Measurements from ENCODE around the gene GPR35. TPM values are rescaled to one million over a fixed set of nuclear protein-coding genes. Genes with fewer than 3 reads are reported as not detected.
"Not testable (repeated sequence)": the region's sequence is repeated elsewhere in the genome, so short reads cannot be mapped to it uniquely, and the experiment has no call there.

GPR35 gene
- total RNA-seq, 1 donor from 2014 or later = 2.2 TPM

DNA sequence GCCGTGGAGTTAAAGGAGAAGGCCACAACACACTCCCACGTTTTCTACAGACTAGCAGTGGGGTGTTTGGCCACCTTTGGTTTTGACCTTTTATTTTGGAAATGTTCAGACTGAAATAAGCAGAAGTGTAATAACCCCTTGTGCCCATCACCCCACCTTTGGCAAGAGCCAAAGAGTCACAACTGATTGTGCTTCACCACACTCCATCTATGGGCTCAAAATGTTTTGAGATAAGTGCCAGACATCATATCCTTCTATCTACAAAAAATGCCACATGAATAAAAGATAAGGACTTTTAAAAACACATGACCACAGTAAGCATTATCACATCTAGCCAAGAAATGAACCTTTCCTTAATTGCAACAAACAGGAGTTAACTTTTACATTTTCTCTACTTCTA, 9.9 kb upstream of the GPR35 start:
- ATAC-seq (no peak), DNase-seq (ENCODE audit: missing footprints) (no peak)
- intact Hi-C loops (cut with DNase I) = no loop called here

DNA sequence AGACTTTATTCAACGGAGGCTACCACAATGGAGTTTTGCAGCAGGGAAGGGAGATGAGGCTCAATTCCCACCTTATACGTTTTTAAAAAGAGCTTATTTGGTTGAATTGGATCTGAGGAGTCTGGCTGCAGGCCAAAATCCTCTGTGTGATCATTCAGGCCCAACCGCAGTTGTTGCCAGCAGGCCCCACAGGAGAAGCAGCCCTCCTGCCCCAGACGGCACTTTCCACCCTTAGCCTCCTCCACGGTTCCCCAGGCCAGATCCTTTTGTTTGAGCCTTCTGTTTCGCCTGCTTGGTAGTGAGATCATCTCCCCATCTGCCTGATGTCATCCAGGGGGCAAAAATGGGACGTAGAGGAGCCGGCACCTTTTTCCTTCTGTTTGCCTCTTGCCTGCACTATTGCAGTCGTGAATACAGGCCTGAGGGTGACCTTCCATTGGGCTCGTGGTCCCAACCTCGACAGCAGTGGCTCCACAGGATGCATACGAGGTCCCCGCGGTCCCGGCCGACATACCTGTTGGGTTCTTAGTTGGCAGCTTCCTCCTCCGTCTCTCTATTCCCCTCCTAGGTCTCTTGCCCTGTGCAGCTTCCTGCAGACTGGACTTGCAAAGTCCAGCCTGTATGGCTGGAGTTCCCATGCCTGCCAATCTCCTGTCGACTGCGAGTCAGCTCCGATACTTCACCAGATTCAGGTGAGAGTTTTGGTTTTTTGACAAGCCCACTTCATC, 9.3 kb upstream of the GPR35 start:
- peak; percentile 34 for DNase-seq (ENCODE audit: missing footprints)

DNA sequence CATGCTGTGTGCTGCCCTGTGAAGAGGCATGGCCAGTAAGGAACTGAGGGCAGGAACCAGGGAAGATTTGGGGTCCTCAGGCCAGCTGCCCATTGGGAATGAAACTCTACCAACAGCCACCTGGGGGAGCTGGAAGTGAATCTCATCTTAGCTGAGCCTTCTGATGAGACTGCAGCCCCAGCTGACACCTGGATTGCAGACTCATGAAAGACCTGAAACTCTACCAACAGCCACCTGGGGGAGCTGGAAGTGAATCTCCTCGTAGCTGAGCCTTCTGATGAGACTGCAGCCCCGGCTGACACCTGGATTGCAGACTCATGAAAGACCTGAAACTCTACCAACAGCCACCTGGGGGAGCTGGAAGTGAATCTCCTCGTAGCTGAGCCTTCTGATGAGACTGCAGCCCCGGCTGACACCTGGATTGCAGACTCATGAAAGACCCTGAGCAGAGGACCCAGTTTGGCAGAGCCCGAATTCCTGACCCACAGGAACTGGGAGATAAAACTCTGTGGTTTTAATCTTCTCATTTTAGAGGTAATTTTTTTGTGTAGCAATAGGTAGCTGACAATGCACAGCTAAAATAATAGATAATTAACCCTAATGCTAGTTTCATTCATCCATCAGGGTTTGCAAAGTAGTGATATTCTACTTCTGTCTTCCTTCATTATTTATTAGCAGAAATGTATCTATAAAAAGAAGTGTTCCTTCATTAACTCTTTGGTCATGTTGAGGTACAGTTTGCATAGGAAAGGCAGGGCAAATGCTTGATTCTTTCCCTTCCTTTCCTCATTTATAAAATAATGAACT, 8.2 kb upstream of the GPR35 start:
- intact Hi-C loops (cut with DNase I); ATAC-seq: not testable (repeated sequence)
- DNase-seq (ENCODE audit: missing footprints) = peak; percentile 4

More for the DNA sequence above, 9.3 kb upstream of the GPR35 start:
- ATAC-seq = no peak
- intact Hi-C loops (cut with DNase I) = no loop called here

DNA sequence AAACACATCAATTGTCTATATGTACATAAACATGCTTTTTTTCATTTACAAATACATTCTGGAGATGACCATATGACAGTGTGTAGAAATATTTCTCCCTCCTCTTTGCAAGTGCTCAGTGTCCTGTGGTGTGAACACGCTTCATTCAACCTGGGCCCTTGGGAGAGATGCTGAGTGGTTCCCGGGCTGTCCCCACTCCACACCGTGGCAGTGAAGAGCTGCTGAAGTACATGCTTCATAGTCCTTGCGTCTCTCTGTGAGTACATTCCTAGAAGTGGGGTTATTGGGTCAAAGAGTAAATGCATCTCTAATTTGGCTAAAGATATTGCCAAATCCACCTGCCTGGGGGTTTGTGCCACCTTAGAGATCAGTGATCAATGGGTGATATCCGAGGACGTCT, 6.5 kb upstream of the GPR35 start:
- peak; percentile 13 for DNase-seq (ENCODE audit: missing footprints)
- no peak for ATAC-seq
- intact Hi-C loops (cut with DNase I) = no loop called here

DNA sequence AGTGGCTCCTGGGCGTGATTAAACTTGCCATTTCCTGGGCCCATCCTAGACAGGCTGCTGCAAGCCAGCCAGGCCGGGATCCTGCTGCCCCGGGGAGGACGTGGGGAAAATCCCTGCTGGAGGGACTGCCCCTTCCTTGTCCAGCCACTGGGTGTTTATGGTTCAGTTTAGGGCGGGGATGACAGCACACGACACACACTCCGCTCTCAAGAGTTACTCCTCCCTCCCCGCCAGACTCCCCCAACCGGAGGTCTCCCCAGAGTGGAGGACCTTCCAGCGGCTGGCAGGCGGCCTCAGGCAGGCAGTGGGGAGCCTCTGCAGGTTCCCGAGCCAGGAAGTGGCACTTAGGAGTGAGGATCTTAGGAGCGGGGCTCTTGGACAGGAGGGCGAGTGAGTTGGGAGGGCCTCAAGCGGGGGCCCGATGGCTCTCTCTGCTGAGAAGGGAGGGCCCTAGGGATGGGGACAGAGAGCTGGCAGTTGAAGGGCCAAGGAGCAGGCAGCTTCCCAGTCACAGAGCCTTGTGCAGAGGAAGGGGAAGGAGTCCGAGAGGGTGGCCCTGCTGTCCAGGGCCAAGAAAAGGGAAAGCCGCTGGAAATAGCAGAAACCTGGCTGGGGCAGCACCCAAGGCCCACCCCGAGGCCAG, 5.7 kb upstream of the GPR35 start:
- ATAC-seq (no peak), DNase-seq (ENCODE audit: missing footprints) (peak; percentile 44)
- intact Hi-C loops (cut with DNase I) = no loop called here

DNA sequence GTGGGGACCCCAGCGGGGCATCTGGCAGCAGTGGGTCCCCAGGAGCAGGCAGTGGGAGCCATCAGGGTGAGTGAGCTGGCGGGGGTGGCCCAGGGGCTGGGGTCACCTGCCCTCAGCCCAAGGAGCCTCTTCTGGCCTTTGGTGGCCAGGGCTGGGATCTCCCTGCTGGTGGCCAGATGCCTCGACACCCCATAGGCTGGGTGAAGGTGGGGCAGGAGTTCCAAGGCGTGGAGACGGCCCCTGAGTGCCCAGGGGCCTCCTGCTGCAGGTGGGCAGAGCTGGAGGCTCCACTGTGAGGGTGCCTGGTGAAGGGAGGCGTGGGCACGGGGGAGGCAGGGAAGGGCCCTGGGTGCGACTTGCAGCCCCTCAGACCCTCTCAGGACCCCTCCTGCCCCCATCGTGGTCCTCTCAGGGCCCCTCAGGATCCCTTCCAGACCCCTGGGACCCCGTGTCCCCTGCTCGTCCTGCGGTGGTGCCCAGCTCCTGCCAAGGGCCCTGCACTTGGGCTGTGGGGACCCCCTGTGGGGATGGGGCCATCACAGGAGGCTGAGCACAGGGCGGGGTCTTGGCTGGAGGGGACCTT, 5.0 kb upstream of the GPR35 start:
- ATAC-seq (no peak), DNase-seq (ENCODE audit: missing footprints) (peak; percentile 44)
- intact Hi-C loops (cut with DNase I) = no loop called here

DNA sequence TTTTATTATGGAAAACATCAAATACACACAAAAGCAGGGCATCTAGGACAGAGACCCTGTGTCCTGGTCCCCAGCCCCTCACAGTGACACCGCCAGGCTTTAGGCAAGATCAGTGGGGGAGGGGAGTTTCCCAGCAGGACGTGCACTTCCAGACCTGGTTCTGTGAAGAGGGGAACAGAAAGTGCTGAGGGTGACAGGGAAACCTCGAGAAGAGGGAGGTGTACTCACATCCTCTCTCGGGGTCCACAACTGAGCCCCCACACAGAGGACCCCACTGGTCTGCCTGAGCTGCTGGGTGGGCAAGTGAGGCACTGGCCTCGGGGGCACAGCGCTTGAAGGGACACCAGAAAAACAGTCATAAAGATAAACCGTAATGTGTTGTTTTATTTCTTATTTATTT, 4.4 kb upstream of the GPR35 start:
- intact Hi-C loops (cut with DNase I) = no loop called here
- ATAC-seq (no peak), DNase-seq (ENCODE audit: missing footprints) (peak; percentile 5)

DNA sequence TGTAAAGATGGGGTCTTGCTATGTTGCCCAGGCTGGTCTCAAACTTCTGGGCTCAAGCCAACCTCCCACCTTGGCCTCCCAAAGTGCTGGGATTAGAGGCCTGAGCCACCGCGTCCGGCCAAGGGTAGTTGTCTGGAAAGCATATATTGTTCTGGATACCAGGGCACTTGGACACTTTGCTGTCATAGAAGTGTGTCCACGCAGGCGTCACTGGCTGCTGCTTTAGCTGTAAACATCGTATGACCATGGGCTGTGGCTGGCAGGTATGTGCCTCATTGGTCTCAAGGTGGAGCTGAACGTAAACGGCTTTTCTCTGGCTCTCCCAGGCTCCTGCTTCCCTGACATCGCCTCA, 3.2 kb upstream of the GPR35 start:
- intact Hi-C loops (cut with DNase I) = no loop called here
- ATAC-seq = no peak
- peak; percentile 28 for DNase-seq (ENCODE audit: missing footprints)

DNA sequence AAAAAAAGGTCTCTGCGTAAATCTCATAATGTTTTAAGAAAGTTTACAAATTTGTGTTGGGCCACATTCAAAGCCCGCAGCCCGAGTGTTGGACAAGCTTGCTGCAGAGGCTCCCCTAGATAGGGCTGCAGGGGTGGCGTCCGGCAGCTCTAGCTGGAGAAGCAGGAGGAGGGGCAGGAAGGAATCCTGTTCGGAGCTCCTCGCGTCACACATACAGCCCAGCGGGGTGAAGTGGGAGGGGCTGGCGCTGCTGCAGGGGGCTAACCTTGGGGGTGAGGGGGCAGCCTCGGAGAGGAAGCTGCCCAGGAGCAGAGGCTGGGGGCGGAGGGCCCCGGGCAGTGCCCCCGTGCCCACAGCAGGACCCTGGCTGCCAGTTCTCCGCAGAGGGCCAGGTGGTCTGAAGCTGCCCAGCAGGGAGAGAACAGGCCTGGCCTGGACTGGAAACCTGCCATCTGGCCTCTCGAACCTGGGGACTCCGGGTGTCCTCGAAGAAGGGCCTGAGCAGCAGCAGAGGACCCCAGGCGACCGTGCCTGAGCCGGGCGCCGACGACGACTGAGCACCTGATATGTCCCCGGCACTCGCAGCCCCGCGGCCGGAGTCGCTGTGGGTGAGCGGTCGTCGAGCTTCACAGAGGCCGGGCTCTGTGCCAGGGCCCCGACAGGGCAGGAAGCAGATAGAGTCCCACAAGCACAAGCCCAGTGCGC, 2.6 kb upstream of the GPR35 start:
- DNase-seq (ENCODE audit: missing footprints) (peak; percentile 66), ATAC-seq (no peak)
- intact Hi-C loops (cut with DNase I) = no loop called here

DNA sequence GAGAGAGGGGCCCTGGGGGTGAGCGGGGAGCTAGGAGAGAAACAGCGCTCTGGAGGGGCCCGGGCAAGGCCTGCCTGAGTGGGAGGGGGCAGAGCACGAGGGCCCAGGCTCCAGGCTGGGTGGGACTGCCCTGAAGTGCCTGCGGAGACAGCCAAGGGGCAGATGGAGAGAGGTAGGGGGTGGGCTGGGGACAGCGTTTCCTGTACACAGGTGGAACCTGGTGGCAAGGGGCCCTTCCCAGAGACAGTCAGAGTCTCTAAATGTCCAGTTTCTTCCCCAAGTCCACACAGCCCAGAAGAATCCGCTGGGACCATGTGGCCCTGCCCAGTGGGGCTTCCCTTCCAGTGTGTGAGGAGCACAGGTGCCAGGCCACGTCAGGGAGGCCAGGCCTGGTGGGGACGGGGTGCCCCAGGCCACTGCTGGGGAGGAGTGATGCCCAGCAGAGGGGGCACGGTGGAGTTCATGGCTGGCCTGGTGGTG, 1.7 kb upstream of the GPR35 start:
- intact Hi-C loops (cut with DNase I) = no loop called here
- ATAC-seq = no peak
- peak; percentile 45 for DNase-seq (ENCODE audit: missing footprints)

DNA sequence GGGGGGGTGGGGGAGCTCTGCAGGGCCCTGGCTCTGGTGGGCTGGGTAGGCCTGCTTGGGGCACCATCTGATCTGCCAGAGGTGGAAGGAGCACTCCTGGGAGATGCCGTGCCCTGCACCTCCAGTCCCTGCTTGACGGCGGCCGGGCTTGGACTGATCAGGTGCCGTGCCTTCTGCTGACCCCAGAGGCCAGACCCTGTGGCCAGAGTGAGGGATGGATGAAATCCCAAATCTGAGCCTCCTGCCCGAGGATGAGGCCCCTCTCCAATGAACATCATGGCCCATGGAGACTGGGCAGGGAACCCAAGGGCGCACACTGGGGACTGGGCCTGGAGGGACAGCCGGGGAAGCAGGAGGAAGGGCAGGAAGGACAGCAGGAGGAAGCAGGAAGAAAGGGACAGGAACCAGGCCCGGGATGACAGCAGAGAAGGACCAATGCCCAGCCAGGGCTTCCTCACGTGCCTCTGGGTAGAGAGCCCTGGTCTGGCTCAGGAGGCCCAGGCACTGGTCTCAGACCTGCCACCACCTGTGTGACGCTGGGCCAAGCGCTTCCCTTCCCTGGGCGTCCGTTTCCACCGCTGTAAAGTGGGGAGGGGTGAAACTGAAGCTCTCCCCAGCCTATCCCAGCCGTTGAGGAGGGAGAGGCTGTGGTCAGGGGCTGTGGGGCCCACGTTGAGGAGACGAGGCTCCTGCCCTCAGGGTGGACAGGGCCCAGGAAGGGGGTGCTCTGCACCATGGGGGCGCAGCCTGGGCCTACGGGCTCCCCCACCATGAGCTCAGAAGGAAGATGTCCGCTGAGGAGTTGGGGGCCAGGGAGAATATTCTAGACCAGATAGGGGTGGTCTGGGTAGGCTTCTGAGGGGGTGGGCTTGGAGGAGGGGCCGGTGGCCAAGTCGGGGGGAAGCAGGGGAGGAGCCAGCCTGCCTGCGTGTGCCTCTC, 1.0 kb upstream of the GPR35 start:
- intact Hi-C loops (cut with DNase I) = no loop called here
- ATAC-seq (no peak), DNase-seq (ENCODE audit: missing footprints) (peak; percentile 53)

DNA sequence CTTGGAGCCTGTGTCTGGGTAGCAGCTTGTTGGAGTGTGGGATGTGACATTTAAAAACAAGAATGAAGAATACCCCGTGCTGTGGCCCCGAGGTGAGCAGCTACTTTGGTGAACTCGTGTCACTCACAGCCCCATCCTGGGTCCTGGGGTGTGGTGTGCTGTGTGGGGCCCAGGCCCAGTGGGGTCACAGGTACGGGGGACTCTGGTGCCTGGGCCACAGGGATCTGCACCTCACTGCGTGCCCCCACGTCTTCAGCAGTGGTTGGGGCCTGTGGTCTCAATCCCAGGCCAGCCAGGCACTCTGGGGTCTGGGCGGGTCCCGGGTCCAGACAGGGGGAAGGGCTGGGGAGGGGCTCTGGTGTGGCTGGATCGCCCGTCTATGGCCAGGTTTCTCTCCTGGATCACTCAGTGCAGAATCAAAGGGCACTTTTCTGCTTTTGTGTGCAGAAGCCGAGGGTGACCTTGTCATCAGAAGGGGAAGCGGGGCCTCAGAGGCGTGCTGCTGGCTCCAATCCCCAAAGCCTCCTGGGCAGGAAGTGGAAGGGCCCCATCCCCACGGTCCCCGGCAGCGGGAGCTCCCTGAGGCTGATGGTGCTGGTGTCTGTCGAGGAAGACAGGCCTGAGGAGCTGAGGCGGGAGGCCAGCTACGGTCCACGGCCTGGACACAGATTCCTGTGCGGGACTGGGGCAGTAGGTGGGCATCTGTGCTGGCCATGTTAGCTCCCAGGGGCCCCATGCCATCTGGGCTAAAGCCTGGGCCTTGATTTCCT, 1.4 kb downstream of the GPR35 start:
- ATAC-seq = peak; percentile 33
- DNase-seq (ENCODE audit: missing footprints) = peak; percentile 72
- intact Hi-C loops (cut with DNase I) = no loop called here

DNA sequence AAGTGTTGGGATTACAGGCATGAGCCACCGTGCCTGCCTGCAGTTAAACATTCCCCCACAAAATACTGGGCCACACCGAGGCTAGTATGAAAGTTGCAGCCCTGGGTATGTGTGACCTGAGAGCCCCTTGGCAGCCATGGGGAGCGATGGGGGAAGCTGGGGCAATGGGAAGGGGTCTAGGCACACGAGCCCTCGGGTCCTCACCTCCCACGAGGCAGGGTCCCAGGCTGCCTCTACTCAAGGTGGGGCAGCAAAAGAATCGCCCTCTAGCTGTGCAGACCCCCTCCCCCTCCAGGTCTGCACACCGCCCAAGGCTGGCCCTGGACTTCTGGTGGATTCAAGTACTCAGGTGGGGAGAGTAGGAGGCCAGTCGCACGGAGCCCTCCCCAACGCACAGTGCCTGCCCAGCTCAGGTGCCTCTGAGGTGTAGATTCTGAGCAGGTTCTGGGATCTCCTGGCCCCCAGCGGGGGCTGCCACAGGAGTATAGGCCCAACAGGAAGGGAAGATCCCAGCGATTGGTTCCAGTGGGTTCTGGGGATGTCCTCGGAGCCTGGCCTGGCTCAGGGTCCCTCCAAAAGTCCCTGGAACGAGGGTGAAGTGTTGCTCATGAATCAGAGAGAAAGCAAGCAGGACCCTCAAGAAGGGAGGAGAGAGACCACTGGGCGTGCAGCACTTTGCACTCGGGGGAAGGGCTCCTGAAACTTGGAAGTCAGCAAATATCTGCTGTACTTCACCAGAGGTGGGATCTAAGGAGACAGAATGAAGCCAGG, 2.6 kb downstream of the GPR35 start:
- DNase-seq (ENCODE audit: missing footprints) (peak; percentile 48), ATAC-seq (no peak)
- intact Hi-C loops (cut with DNase I) = no loop called here

DNA sequence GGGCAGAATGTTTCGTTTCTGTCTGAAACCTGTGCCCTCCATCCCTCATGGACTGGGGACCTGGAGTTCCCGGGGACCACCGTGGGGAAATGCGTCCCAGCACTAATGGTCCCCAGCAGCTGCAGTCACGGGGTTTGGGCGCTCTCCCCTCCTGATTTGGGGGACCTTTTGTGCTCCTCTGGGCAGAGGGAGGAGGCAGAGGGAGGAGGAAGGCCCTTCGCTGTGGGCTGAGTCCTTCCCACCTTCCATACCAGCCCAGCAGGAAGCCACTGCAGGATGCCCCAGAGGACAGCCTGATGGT, 3.2 kb downstream of the GPR35 start:
- ATAC-seq = no peak
- no peak for DNase-seq (ENCODE audit: missing footprints)
- intact Hi-C loops (cut with DNase I) = no loop called here

DNA sequence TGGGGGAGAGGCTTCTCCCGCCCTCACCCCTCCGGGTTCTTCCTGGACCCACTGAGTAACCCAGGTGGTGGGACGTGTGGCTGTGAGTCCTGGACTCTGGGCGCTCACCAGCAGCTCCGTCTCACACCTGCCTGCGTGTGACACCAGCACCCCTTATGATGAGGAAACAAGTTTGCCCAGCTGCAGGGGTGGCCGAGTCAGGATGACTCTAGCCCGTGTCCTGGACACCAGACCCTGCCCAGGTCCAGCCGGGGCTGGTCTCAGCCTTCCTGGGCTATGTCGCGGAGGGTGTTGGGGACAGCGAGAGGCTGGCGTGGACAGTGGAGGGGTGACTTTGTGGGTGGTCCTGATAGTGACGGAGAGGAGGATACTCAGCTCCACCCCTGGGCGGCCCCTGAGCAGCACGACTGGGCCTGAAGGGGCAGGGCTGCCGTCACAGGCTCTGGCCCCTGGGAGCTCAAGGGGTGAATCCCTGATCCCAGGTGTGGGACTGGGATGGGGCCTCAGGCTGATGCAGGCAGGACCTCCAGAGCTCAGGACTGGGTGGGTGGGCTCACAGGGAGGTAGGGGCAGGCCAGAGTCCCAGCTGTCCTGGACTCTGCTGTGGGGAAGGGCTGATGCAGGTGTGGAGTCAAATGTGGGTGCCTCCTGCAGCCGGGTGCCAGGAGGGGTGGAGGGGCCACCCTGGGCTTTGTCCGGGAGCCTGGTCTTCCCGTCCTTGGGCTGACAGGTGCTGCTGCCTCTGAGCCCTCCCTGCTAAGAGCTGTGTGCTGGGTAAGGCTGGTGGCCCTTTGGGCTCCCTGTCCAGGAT, 3.7 kb downstream of the GPR35 start:
- DNase-seq (ENCODE audit: missing footprints) = peak; percentile 35
- ATAC-seq = no peak
- intact Hi-C loops (cut with DNase I) = no loop called here

DNA sequence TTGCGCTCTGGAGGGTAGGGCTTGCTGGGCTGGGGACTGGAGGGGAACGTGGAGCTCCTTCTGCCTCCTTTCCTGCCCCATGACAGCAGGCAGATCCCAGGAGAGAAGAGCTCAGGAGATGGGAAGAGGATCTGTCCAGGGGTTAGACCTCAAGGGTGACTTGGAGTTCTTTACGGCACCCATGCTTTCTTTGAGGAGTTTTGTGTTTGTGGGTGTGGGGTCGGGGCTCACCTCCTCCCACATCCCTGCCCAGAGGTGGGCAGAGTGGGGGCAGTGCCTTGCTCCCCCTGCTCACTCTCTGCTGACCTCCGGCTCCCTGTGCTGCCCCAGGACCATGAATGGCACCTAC, 4.3 kb downstream of the GPR35 start:
- DNase-seq (ENCODE audit: missing footprints) = no peak
- intact Hi-C loops (cut with DNase I) = no loop called here
- ATAC-seq = no peak
